NCI-H526 treated with DMSO at 0.1 percent for 48 hours (cell line): Measurements from ENCODE around the gene SLC35E2B.

ENCODE experiments used
- DNase-seq: peaks from one replicate; lab custom pipeline; 2025; lab: John Stamatoyannopoulos, UW

SLC35E2B gene

DNA sequence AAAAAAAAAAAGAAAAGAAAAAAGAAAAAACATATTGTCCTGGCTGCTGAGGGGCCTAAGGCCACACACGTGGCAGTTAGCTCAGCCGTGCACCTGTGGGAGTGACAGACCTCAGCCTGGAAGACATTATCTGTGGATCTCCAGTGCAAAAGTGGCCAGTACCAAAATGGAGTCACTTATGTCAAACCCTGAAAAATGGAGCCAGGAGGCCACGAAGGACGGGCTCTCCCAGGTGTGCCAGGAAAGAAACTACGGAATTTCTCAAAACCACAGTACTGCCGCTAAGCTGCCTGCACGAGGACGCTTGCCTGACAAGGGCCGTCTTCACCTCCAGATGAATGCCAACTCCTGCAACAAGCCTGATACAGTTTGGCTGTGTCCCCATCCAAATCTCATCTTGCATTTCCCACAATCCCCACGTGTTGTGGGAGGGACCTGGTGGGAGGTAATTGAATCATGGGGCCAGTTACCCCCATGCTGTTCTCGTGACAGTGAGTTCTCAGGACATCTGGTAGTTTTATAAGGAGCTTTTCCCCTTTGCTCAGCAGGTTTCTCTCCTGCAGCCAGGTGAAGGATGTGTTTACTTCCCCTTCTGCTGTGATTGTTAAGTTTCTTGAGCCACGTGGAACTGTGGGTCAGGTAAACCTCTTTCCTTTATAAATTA, 82.6 kb downstream of the SLC35E2B start:
- no peak for DNase-seq
